GM12878 (cell line): ENCODE results near the gene MED25.

ENCODE experiments used
- CTCF ChIP-seq, 3 experiments: IDR thresholded peaks in 2 of 3; conservative IDR thresholded peaks in 1 of 3; 2 replicates each; pipeline ENCODE4 v1.5.1; 2011; ENCODE audit warnings: low read depth in 3 of 3, low read length in 3 of 3, mild to moderate bottlenecking in 3 of 3, control low read depth in 2 of 3, moderate library complexity in 2 of 3, inconsistent platforms in 1 of 3, mixed read lengths in 1 of 3; ENCODE audit not compliant: control insufficient read depth in 2 of 3, insufficient read depth in 1 of 3; ENCODE audit errors: extremely low read depth in 1 of 3
- EED ChIP-seq: sonication (generic); IDR thresholded peaks from 2 replicates; pipeline ENCODE4 v1.6.1; 2016; ENCODE audit warnings: antibody characterized with exemption, low read depth
- ESRRA ChIP-seq: IDR thresholded peaks from 2 replicates; pipeline ENCODE4 v1.6.1; 2012; ENCODE audit warnings: mild to moderate bottlenecking, low read length, improper control_type of control experiment
- EZH2 ChIP-seq: IDR thresholded peaks from 2 replicates; pipeline ENCODE4 v1.6.1; 2012; ENCODE audit warnings: low read depth, mild to moderate bottlenecking, control low read depth, inconsistent platforms, low read length, borderline replicate concordance; ENCODE audit not compliant: control insufficient read depth
- GABPA ChIP-seq: IDR thresholded peaks from 2 replicates; pipeline ENCODE4 v1.6.1; 2014; ENCODE audit warnings: antibody characterized with exemption, low read depth, mild to moderate bottlenecking, inconsistent platforms
- HDAC2 ChIP-seq: fragments of 200-600 bp; sonication (generic); IDR thresholded peaks from 2 replicates; pipeline ENCODE4 v1.6.1; 2017
- JUND ChIP-seq: IDR thresholded peaks from 2 replicates; pipeline ENCODE4 v1.6.1; 2012; ENCODE audit warnings: low read depth, mild to moderate bottlenecking, low read length, improper control_type of control experiment, moderate library complexity
- MAX ChIP-seq: IDR thresholded peaks from 2 replicates; pipeline ENCODE4 v1.6.1; 2012; ENCODE audit warnings: low read depth, low read length, improper control_type of control experiment
- POLR2A ChIP-seq: IDR thresholded peaks from 2 replicates; pipeline ENCODE4 v1.6.1; 2011; ENCODE audit warnings: low read depth, mild to moderate bottlenecking, low read length
- RFX5 ChIP-seq: IDR thresholded peaks from 2 replicates; pipeline ENCODE4 v1.6.1; 2011; ENCODE audit warnings: low read depth, low read length, improper control_type of control experiment
- USF2 ChIP-seq: IDR thresholded peaks from 2 replicates; pipeline ENCODE4 v1.6.1; 2011; ENCODE audit warnings: low read depth, low read length, improper control_type of control experiment, borderline replicate concordance

GRCh38 chr19:49866933-49867782 is 49.1 kb downstream of the MED25 start, which contains the start of gene PNKP:
- no peak; the same call in 1 of the 2 replicates for TF ChIP-seq MAX
- no peak for TF ChIP-seq CTCF (IDR thresholded peaks at IDR 0.05 in 2 of 3, conservative IDR thresholded peaks at IDR 0.05 in 1 of 3; ENCODE audit: control insufficient read depth in 2 of 3, extremely low read depth in 1 of 3, insufficient read depth in 1 of 3, low read depth in 3 of 3, low read length in 3 of 3)
- no peak for TF ChIP-seq HDAC2
- no peak for TF ChIP-seq USF2
- peak; percentile 96 for TF ChIP-seq POLR2A
- peak; percentile 95 for TF ChIP-seq GABPA
- TF ChIP-seq EED: no peak; the same call in 1 of the 2 replicates
- TF ChIP-seq EZH2: no peak
- peak; percentile 50; the same call in 1 of the 2 replicates for TF ChIP-seq RFX5
- TF ChIP-seq ESRRA: no peak
- TF ChIP-seq JUND: 0 out of 2 replicates have a peak, but pooled peaks have one; percentile 35
